NCI-H510A (cell line): ENCODE data around the gene DENND2A.
"Not testable (repeated sequence)": the region's sequence is repeated elsewhere in the genome, so short reads cannot be mapped to it uniquely, and the experiment has no call there.

ENCODE experiments used
- DNase-seq: peaks from one replicate; lab custom pipeline; 2025; lab: John Stamatoyannopoulos, UW

DENND2A gene

DNA sequence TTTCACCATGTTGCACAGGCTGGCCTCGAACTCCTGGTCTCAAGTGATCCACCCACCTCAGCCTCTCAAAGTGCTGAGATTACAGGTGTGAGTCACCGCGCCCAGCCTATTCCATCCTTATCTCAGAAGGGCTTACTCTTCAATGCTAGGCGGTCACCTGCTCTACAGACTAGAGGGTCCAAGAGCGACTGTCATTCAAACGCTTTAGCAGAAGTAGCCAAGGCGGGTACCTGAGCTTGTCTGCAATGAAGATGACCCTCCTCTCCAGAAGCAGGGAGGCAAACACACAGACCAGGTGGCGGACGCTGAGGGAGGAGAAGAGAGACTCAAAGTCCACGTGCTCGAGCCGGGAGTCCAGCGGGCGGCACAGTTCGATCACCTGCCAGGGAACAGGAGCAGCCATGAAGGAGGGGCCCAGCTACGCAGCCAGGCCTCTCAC lies 96.2 kb downstream of the DENND2A start:
- DNase-seq = no peak

DNA sequence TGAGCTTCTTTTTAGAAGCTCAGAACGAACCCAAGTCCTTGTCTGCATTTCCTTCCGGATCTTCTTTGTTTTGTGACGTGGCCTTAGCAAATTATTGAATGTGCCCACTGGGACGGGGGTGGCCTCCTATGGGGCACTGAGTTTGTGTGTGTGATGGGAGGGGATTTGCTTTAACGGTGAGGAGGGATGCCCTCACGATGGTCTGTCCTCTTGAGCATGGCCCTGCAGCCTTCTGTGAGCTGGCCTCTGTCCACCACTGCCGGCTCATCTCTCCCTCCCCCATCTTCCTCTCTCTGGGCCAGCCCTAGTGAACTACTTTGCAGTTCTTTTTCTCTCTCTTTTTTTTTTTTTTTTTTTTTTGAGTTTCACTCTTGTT lies 98.4 kb downstream of the DENND2A start:
- DNase-seq = no peak

GRCh38 chr7:140541513-140542227 lies 98.9 kb downstream of the DENND2A start:
- DNase-seq = peak; percentile 77

- DNase-seq = no peak
Measured at GRCh38 chr7:140541176-140541512, 99.5 kb downstream of the DENND2A start.

GRCh38 chr7:140540136-140540777 lies 100.4 kb downstream of the DENND2A start:
- DNase-seq = no peak

- no peak for DNase-seq
Measured at GRCh38 chr7:140539461-140539860, 101.2 kb downstream of the DENND2A start.

GRCh38 chr7:140537750-140538482 lies 102.7 kb downstream of the DENND2A start:
- DNase-seq = no peak

- DNase-seq = no peak
Measured at GRCh38 chr7:140534743-140535142, 105.9 kb downstream of the DENND2A start.

DNA sequence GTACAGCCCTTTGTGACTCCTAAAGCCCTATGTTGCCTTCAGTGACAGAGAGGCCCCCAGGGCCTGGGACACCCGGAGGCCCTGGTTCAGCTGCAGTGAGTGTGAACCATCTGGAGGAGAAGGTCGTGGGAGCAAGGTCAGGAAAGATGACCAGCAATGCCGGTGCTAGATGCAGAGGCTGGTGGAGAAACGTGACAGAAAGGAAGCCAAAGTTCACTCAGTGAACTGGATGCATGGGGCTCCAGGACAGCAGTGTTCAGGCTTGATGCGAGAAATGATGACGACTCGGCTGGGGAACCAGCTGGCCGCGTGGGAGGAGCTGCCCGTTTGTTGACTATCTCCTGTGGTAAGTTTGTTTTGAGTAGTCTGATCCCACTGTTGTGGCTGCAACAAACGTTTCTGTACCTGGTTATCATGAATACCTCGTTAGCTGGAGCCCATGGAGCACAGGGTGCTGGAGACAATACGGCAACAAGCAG lies 107.2 kb downstream of the DENND2A start:
- peak; percentile 14 for DNase-seq

DNA sequence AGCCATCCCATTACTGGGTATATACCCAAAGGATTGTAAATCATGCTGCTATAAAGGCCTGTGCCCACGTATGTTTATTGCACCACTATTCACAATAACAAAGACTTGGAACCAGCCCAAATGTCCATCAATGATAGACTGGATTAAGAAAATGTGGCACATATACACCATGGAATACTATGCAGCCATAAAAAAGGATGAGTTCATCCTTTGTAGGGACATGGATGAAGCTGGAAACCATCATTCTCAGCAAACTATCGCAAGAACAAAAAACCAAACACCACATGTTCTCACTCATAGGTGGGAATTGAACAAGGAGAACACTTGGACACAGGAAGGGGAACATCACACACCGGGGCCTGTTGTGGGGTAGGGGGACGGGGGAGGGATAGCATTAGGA lies 111.2 kb downstream of the DENND2A start:
- DNase-seq = not testable (repeated sequence)

DNA sequence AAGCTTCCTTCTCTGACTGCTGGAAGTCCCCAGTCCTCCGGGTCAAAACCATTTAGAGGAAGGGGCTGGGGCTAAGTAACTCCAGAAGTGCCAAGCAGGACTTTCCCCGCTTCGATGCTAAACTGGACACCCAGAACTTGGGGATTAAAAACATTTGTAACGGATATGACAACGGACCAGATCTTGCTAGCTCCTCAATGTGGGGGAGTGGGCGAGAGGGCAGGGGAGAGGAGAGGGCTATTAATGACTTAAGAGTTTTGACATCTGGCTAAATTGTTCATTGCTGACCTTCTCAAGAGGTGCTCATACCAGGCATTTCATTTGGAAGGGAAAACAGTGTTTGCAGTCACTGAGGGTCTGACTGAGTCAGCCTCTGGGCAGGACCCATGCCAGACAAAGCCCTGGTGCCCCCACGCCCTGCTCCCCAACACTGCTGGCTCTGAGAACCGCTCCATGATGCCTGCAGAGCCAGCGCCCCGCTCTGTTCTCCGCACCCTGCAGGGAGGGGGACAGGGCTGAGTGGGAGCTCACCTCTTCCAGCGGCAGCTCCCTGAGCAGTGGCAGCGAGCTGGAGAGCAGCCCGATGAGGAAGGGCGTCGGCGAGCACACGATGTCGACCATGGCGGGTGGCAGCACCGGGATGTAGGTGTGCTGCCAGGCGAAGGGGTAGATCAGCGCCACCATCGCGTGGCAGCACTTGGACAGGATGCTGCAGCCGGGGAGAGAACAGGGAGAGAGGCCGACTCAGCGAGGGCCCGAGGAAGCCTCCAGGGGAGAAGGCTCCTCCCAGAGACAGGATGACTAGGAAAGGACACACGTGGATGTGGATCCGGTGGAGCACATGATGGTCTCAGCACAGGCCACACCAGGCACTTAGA lies 113.6 kb downstream of the DENND2A start:
- DNase-seq = no peak

DNA sequence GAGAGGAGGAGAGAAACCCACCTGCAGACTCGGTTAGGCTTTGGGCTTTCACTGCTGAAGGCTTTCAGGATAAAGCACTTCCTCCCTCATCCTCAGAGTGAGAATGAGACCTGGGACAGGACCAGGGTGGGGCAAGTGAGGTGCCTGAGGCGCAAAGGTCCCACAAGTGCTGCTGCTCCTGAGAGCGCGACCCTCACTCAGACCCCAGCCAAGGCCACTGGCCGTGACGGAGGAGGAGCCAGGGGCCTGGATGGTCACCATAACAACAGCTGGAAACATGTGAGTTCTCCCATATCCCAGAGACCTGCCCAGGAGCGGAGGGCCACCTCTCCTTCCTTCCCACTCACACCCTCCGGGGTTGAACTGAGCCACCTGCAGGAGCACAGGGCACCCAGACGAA lies 114.4 kb downstream of the DENND2A start:
- no peak for DNase-seq

GRCh38 chr7:140525743-140526142 lies 114.9 kb downstream of the DENND2A start:
- no peak for DNase-seq

DNA sequence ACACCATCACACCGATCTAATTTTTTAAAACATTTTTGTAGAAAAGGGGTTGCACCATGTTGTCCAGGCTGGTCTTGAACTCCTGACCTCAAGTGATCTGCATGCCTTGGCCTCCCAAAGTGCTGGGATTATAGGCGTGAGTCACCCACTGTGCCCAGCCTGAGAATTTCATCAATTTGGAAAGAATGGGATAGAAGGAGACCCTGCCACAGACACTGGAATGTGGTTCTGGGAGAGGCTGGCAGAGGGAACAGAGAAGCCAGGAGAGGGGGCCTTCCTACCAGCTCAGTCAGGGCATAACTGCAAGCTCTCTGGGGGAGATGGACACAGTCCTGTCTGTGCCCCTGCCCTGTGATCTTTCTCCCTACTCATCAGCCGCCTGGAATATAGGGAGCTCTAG lies 119.2 kb downstream of the DENND2A start:
- DNase-seq = no peak

DNA sequence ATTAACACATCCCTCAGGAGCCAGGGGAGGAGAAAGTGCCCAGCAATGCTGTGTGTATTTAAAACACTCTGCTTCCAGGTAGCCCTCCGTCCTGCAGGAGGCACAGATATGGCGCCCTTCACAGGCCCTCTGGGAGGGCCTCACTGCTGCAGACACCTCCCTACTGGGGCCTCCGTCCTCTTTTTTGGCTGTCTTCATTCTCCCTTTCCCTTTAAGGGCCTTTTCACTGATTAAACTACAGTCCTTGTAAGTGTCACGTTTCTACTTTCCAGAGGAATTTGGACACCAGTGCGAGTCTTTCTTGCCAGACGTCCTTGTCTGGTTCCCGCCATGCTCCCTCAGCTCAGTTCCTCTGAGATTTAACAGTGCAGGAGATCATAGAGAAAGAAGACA lies 121.6 kb downstream of the DENND2A start:
- DNase-seq = no peak

DNA sequence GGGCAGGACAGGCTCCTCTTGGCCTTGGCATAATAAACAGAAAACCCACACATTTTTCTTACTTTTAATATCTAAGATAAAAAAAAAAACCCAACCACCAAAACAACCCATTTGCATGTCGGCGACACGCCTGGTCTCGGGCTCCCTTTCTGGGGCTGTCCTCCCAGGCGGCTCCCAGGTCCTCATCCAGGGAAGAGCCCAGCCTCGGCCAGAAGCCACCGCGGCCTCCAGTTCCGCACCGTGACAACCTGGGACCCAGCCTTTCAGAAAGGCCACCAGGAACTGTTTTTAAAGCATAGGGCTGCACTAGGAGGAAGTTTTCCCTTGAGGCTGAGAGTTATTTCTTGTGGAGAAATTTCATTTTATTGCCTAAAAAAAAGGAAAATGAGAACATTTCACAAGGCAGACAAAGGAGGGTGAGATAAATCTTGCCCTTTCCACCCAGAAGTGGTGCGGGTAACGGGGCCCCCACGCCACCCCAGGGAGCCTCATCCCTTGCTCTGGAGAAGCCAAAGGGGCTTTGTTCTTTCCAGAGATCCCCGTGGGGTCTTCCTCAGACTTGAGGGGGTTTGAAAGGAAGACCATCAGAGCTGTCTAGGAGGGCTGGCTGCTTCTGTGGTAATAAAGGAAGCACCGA lies 122.1 kb downstream of the DENND2A start:
- DNase-seq = no peak

DNA sequence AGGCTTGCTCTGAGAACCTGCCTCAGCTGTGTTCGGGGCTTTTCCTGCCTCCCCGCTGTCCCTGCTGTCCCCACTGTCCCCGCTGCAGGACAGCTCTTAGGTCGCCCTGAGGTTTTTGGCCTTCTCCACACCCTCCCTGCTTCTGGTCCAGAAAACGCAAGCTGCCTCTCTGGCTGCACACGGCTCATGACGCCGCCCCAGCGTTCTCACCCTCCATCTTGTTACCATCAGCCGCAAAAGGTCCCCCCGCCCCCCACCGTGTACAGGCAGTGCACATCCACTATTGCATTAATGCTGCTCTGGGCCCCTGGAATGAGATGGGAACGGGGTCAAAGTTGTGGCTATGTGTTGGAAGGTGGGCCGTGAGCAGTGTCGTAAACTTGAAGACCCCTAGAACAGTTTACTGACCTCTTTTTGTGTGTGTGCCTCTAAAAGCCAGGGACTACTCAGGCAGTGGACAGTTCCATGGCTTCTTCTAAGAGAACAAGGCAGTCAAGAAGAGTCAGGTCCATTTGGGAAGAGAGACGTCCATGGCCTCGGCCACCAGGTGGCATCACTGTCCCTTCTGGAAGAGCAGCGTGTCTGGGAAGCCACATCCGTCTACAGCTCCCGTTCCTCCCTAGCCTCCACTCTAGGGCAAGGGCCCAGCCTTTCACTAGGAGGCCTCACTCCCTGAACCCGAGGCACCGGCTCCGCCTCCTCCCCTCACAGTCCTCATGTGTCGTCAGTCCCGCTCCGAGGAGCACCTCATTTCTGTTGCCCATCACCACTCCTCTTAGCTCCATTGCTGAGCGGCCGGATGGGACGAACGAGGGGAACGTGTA lies 122.9 kb downstream of the DENND2A start:
- peak; percentile 85 for DNase-seq

DNA sequence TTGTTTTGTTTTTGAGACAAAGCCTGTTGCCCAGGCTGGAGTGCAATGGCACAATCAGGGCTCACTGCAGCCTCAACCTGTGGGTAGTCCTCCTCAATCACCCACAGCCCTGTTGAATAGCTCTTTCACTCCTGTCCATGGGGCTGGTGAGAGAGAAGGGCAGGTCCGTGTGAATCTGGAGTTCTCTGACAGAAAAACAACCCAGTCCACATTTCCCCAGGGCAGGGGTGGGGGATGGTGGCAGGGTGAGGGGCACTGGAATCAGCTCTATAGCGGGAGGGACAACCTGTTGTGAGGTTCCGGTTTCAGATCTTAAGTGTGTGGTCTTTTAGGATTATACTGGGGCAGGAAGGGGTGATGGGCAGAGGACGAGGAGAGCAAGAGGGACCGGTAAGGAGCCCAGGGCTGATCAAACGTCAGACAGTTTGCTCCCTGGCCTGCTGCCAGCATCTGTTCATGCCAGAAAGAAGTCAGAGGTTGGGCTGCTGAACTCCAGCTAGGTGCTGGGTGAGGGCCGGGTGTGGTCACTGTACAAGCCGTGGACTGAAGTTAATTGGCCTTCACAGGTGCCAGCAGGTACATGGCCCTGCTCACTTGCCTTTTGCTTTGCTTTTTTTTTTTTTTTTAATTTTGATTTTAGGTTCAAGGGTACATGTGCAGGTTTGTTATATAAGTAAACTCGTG lies 128.2 kb downstream of the DENND2A start:
- DNase-seq = peak; percentile 81

GRCh38 chr7:140509789-140510188 lies 130.8 kb downstream of the DENND2A start:
- peak; percentile 16 for DNase-seq

DNA sequence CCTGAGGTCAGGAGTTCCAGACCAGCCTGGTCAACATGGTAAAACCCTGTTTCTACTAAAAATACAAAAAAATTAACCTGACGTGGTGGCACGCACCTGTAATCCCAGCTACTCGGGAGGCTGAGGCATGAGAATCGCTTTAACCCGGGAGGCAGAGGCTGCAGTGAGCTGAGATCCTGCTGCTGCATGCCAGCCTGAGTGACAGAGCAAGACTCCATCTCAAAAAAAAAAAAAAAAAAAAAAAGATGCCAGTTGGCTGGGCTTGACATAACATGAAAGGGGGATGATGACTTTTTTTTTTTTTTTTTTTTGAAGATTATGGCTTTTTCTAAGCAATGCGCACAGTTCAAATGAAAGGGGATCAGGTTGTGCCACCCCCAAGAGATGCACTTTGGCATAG lies 133.1 kb downstream of the DENND2A start:
- not testable (repeated sequence) for DNase-seq
